Body of pancreas (tissue), 4 donors: ENCODE data around the gene MCTP2.

Experiments used
- CTCF ChIP-seq, 7 experiments: fragments of 450-650 bp in 4 of 7; fragments of 200-600 bp in 3 of 7; sonication (generic) in 3 of 7; IDR thresholded peaks; one replicate each; pipeline ENCODE4 v1.5.1; 2016 to 2019; ENCODE audit warnings: antibody characterized with exemption in 7 of 7
- POLR2A ChIP-seq, 3 donors: fragments of 450-650 bp; IDR thresholded peaks; one replicate each; pipeline ENCODE4 v1.6.1; 2016; ENCODE audit warnings: antibody characterized with exemption in 3 of 3, mild to moderate bottlenecking in 2 of 3

- no peak for TF ChIP-seq CTCF (IDR thresholded peaks at IDR 0.05)
- TF ChIP-seq POLR2A (IDR thresholded peaks at IDR 0.05): no peak
These were observed 139.0 kb downstream of the MCTP2 start for GRCh38 chr15:94370206-94370935.
